ENCODE data around the gene FKBP15. TPM values are rescaled to one million over a fixed set of nuclear protein-coding genes. Genes with fewer than 3 reads are reported as not detected.

FKBP15 gene
- total and polyA plus RNA-seq, 2 of the 8 experiments (the other 6 are each of a cell fraction or from before 2014, with no cell fraction given) = 9.9 to 13.8 TPM

DNA sequence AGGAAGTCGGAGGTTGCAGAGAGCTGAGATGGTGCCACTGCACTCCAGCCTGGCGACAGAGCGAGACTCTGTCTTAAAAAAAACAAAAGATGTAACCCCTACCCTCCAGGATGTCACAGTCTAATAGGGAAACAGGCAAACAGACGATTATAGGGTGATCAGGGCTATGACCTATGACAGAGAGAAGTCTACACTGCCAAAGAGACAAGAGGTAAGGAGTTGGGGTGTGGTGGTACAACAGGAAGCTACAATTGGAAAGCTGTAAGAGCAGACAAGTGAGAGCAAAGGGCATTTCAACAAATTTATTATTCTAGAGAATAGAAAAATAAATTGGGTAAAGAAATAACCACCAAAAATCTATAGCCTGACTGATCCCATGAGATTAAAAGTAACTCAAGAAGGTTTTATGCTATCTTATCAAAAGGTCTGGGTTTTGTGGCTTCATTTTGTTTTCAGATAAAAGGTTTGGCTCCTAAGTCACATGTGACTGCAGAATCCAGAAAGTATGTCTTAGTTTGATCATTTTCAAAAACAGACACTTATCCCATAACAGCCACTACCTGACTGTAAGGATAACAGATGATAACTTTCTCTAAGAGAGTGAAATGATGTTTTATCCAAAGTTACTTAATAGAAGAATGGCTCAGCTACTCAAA, 47.0 kb upstream of the FKBP15 start:
- peaks cover 3 to 27% (median 16%) of the 10 kb centered on the region in 4 experiments for H3K36me3 ChIP-seq (ENCODE audit: control insufficient read depth in 2 of 4, insufficient read depth in 4 of 4, low read length in 3 of 4)
- TF ChIP-seq, protein P1, sequence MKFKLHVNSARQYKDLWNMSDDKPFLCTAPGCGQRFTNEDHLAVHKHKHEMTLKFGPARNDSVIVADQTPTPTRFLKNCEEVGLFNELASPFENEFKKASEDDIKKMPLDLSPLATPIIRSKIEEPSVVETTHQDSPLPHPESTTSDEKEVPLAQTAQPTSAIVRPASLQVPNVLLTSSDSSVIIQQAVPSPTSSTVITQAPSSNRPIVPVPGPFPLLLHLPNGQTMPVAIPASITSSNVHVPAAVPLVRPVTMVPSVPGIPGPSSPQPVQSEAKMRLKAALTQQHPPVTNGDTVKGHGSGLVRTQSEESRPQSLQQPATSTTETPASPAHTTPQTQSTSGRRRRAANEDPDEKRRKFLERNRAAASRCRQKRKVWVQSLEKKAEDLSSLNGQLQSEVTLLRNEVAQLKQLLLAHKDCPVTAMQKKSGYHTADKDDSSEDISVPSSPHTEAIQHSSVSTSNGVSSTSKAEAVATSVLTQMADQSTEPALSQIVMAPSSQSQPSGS (IDR thresholded peaks at IDR 0.05; ENCODE audit: low read length) = no peak
- no peak for TF ChIP-seq NANOG (IDR thresholded peaks at IDR 0.05; ENCODE audit: insufficient read depth, low read depth, low read length, poor library complexity, severe bottlenecking)
- TF ChIP-seq TBP (IDR thresholded peaks at IDR 0.05; ENCODE audit: low read depth, low read length) = no peak
- TF ChIP-seq EZH2 (IDR thresholded peaks at IDR 0.05; ENCODE audit: low read depth, low read length, severe bottlenecking) = no peak
- TF ChIP-seq, protein P2, sequence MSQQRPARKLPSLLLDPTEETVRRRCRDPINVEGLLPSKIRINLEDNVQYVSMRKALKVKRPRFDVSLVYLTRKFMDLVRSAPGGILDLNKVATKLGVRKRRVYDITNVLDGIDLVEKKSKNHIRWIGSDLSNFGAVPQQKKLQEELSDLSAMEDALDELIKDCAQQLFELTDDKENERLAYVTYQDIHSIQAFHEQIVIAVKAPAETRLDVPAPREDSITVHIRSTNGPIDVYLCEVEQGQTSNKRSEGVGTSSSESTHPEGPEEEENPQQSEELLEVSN (IDR thresholded peaks at IDR 0.05) = no peak
- no peak for TF ChIP-seq JUN (IDR thresholded peaks at IDR 0.05; ENCODE audit: low read depth, low read length)
- TF ChIP-seq CBX5 (IDR thresholded peaks at IDR 0.05; ENCODE audit: low read depth, low read length) = no peak
- TF ChIP-seq EGR1 (IDR thresholded peaks at IDR 0.05; ENCODE audit: borderline replicate concordance, low read depth, low read length) = no peak
- no peak overlapping the region for H3K9ac ChIP-seq (replicated peaks in 1 of 4; ENCODE audit: extremely low read depth in 1 of 4, low read depth in 3 of 4, low read length in 3 of 4)
- no peak overlapping the region for H2BK12ac ChIP-seq (ENCODE audit: low read depth, low read length)
- no peak overlapping the region for H4K91ac ChIP-seq (replicated peaks; ENCODE audit: insufficient read length, low read length)
- H4K5ac ChIP-seq (ENCODE audit: insufficient read length, low read depth, low read length) = no peak overlapping the region
- H3K4me1 ChIP-seq (replicated peaks in 1 of 4; ENCODE audit: control insufficient read depth in 3 of 4, insufficient read depth in 4 of 4, low read length in 3 of 4) = no peaks in the 10 kb centered on the region
- 75% methylated on average over 4 of the region's 4 CpGs; no CpG with 5 or more reads in 1 of the 2 experiments for WGBS, 2 experiments (ENCODE audit: extremely low coverage in 1 of 2, insufficient coverage in 1 of 2, insufficient read length in 1 of 2, insufficient replicate concordance in 2 of 2, low coverage in 1 of 2, low lambda C conversion rate in 2 of 2, missing lambda C conversion rate in 1 of 2)
- H3K4ac ChIP-seq (replicated peaks; ENCODE audit: insufficient read length, low read depth, low read length) = no peak overlapping the region
- no peak overlapping the region for H3K18ac ChIP-seq (ENCODE audit: extremely low read depth, low read length)
- DNase-seq (ENCODE audit: low read depth in 1 of 2, low spot score in 2 of 2) (no peak), FAIRE-seq (no peak)
- no peak overlapping the region for H3K4me3 ChIP-seq (ENCODE audit: extremely low read depth in 1 of 4, insufficient read depth in 2 of 4, low read depth in 3 of 4, low read length in 4 of 4)
- no peak overlapping the region for H3K27ac ChIP-seq (ENCODE audit: low read depth, low read length)
- no peaks in the 10 kb centered on the region for H3K79me1 ChIP-seq (ENCODE audit: low read depth, low read length)
- H3K23ac ChIP-seq (ENCODE audit: insufficient read length) = no peak overlapping the region
- no peaks in the 10 kb centered on the region for H3K9me3 ChIP-seq (ENCODE audit: insufficient read depth in 2 of 2, low read depth in 1 of 2, low read length in 1 of 2)
- no peak overlapping the region for H2AK5ac ChIP-seq (ENCODE audit: low read depth, low read length)
- no peak overlapping the region for H3K14ac ChIP-seq (ENCODE audit: insufficient read length)
- ChIA-PET CTCF (ENCODE audit: partially characterized antibody) (no interaction called here), POLR2A (ENCODE audit: partially characterized antibody) (interaction anchor here (0.6 kb wide), 1 partner anchor 46 kb away, joined by 3 read pairs; no protein-coding TSS in a partner anchor)
- H2BK5ac ChIP-seq (ENCODE audit: low read depth, low read length) = no peak overlapping the region
- no peaks in the 10 kb centered on the region for H3K23me2 ChIP-seq (ENCODE audit: low read depth, low read length)
- H3K4me2 ChIP-seq (ENCODE audit: insufficient read depth in 1 of 2, low read depth in 2 of 2, low read length in 2 of 2) = no peak overlapping the region
- H4K8ac ChIP-seq (ENCODE audit: extremely low read depth, insufficient read depth, low read length) = no peak overlapping the region
- H4K20me1 ChIP-seq (replicated peaks in 1 of 2; ENCODE audit: control insufficient read depth in 1 of 2, insufficient read depth in 2 of 2, low read length in 2 of 2) = peaks cover 0 to 2% of the 10 kb centered on the region in 2 experiments
- H3K79me2 ChIP-seq (ENCODE audit: control insufficient read depth in 1 of 2, insufficient read depth in 2 of 2, low read length in 2 of 2) = no peaks in the 10 kb centered on the region
- H3K27me3 ChIP-seq (replicated peaks in 1 of 4; ENCODE audit: control insufficient read depth in 3 of 4, extremely low read depth in 1 of 4, insufficient read depth in 3 of 4, low read length in 3 of 4) = no peaks in the 10 kb centered on the region
- no peak overlapping the region for H2AFZ ChIP-seq (ENCODE audit: low read length)
- no peak overlapping the region for H2BK120ac ChIP-seq (replicated peaks; ENCODE audit: low read depth, low read length)
- no peak overlapping the region for H3K56ac ChIP-seq (replicated peaks; ENCODE audit: insufficient read length, low read depth, low read length)
- H2BK15ac ChIP-seq (ENCODE audit: low read length) = no peak overlapping the region
- H2BK20ac ChIP-seq (ENCODE audit: low read length) = no peak overlapping the region

Measured in H1 (cell line).